Hippocampal formation (tissue), 2 donors: ENCODE measurements around the gene NGEF.
A peak's percentile ranks its signal among the peaks of the same experiment; 100 is the strongest.

Source experiments
- DNase-seq, 2 donors: peaks; one replicate each; lab custom pipeline; 2025; lab: John Stamatoyannopoulos, UW

NGEF gene

GRCh38 chr2:232838406-232838874 lies 174.6 kb downstream of the NGEF start:
- DNase-seq: no peak

GRCh38 chr2:232836934-232837333 lies 176.1 kb downstream of the NGEF start:
- DNase-seq: no peak

- DNase-seq: no peak
Measured at GRCh38 chr2:232835687-232836208, 177.3 kb downstream of the NGEF start.

- DNase-seq: peak in 1 of 2 donors; percentile 1
Measured at GRCh38 chr2:232833830-232834229, 179.2 kb downstream of the NGEF start.

GRCh38 chr2:232831496-232831895 lies 181.6 kb downstream of the NGEF start:
- no peak for DNase-seq

GRCh38 chr2:232829988-232830387 lies 183.1 kb downstream of the NGEF start:
- DNase-seq: no peak
